RPMI7951 (cell line): ENCODE results near the gene SMCR8. TPM values are rescaled to one million over a fixed set of nuclear protein-coding genes. Genes with fewer than 3 reads are reported as not detected.
"Not testable (repeated sequence)": the region's sequence is repeated elsewhere in the genome, so short reads cannot be mapped to it uniquely, and the experiment has no call there.

Experiments used
- DNase-seq: peaks from one replicate; pipeline ENCODE4 v3.0.0-alpha.2; 2012; ENCODE audit warnings: low read depth
- total RNA-seq: library from RNA; depleted of rRNA; stranded (reverse); fragments of >200 nt; shearing (Covaris generic); gene quantifications from 2 replicates; pipeline ENCODE4 v1.2.3, GENCODE V29; 2014

SMCR8 gene
- total RNA-seq, 1 experiment from 2014 or later: 5.6 TPM

DNA sequence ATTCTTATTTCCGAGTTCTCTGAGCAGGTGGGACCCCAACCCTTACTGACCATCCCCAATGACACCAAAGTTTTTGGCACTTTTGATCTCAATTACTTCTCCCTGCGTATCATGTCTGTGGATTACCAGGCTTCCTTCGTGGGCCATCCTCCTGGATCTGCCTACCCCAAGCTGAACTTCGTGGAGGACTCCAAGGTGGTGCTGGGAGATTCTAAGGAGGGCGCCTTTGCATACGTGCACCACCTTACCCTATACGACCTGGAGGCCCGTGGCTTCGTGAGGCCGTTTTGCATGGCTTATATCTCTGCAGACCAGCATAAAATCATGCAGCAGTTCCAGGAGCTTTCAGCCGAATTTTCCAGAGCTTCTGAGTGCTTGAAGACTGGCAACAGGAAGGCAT is 868 bp downstream of the SMCR8 start:
- DNase-seq: no peak

DNA sequence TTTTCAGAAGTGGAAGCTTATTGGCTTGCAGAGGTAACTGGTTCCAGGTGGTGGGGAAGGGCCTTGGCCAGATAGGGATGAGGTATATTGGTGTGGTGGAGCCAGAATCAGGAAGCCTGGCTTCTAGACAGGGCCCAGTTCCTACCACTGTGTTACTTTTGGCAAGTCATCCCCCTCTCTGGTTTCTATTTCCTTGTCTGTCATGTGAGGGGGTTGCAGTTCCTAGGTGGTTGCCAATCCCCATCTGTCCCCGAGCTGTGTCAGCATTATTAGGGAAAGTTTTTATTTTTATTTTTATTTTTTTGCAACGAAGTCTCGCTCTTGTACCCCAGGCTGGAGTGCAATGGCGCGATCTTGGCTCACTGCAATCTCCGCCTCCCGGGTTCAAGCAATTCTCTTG is 3.0 kb downstream of the SMCR8 start:
- no peak for DNase-seq

DNA sequence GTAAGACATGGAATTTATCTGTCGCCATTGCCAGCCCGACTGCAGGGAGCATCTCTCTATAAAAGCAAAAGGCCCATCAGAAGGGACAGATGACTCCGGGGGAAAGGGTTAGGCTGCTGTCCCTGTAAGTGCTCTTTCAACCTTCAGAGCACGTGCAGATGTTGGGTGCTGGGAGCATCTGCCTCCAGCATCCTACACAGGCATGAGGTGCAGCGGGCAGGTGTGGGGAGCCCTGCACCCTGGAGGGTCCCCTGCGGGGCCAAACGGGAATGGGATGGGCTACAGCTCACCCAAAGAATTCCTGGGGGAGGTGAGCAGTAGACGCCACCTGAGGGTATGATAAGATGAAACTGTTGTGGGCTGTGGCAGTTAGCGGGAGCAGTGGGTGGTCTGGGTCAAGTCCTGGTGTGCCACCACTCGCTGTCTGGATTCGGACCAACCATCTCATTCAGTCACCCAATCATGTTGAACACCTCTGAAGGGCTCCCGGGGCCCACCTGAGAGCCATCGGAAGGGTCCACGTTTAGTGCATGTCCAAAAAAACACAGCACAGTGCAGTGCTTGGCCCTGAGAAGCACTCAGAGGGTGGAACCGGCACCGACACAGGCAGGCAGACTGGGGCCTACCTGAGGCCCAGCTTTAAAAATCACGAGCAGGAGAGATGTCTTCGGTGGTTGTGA is 3.8 kb downstream of the SMCR8 start:
- no peak for DNase-seq

DNA sequence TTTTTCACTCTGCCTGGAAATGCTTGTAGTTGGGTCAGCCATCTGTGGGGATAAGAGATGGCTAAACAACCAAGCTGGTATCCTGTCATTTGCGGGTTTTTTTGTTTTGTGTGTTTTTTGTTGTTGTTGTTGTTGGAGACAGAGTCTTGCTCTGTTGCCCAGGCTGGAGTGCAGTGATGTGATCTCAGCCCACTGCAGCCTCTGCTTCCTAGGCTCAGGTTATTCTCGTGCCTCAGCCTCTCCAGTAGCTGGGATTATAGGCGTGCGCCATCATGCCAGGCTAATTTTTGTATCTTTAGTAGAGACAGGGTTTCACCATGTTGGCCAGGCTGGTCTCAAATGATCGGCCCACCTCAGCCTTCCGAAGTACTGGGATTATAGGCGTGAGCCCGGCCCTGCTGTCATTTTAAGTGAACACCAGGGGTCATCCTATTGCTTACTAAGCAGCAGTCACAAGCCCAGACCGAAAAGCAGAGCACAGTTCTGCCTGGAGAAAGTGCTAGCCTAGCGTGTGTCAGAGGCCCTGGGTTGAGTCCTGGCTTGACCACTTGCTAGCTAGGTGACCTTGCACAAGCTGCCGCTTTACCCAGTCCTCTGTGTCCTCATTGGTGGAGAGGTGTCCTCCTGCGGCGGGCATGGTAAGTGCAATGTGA is 4.6 kb downstream of the SMCR8 start:
- peak; percentile 47 for DNase-seq

DNA sequence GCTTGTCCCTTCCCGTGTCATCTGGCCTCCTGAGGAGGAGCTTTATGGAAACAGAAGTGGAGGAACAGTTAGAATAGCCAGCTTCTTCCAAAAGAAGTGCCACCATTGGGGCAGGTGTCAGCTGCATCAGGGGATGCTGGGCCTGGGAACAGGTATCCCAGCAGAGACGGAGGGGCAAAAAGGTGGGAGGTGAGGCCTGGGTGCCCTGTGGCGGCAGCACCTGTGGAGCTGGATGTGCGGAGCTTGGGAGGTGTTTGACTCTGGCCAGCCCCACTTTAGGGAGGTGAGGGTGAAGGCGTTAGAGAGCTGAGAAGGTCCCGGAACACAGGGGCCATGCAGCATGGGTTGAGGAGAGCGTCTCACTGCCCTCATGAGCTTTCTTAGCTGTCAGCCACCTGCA is 5.2 kb downstream of the SMCR8 start:
- DNase-seq: no peak

DNA sequence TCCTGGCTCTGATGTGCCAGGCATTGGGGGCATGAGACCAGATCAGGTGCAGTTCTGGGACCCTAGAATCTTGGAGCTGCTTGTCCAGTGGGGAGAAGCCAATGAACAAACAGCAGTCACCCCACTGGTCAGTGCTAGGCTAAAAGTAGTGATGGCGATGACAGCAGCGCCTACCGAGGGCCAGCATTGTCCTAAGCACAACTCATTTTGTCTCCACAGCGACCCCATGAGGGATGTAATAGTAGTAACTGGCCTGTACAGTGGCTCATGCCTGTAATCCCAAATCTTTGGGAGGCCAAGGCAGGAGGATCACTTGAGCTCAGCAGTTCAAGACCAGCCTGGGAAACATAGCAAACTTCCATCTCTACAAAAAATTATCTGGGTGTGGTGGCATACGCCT is 6.2 kb downstream of the SMCR8 start:
- no peak for DNase-seq

DNA sequence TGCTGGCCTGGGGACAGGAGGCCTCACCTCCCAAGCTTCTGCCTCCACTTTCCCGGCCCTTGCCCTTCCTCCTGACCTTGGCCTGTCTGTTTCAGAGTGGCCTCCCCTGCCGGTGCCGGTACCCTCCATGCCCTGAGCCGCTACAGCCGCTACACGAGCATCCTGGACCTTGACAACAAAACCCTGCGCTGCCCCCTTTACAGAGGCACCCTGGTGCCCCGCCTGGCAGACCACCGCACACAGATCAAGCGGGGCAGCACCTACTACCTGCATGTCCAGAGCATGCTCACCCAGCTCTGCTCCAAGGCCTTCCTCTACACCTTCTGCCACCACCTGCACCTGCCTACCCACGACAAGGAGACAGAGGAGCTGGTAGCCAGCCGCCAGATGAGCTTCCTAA is 7.4 kb downstream of the SMCR8 start:
- no peak for DNase-seq

DNA sequence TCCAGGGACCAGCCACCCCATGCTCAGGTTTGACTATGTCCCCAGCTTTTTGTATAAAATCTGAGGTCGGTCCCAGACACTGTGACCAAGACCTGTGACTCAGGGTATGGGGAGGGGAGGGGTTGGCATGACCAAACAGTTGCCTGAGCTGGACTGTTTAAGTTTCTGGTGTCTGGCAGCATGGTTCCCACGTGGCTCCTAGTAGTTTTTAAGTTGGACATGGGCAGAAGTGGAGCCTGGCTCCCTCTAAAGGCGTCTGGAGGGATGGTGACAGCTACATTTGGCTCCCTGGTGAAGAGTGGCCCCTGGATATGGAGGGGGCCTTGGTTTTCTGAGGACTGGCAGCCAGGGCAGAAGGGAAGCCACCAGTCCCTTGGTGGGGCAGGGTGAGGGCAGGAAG is 7.9 kb downstream of the SMCR8 start:
- DNase-seq: no peak

DNA sequence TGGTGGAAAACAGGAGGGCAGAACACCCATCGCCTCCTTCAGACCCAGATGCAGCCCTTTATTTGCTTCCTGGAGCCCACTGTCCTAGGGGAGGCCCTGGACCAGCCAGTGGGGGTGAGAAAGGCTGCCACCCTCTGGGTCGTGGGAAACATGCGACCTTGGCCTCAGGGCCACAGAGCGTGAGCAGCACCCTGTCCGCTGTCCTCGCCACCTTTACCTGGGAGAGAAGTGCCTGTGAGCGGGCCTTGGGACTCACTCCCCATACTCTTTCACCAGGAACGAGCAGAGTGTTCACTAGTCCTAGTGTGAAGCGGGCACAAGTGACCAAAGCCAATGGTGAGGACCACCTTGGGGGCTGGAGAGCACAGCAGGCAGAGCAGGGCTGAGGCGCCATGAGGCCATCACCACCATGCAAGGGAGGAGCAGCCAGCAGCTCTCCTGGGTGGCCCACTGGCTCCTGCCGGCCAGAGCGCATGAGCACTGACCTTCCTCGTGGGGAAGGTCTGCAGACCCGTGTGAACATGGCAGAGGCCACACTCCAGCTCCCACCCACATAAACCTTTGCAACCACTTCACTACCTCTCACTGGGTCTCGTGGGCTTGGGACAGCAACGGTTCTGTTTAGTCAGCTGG is 8.5 kb downstream of the SMCR8 start:
- DNase-seq: no peak

DNA sequence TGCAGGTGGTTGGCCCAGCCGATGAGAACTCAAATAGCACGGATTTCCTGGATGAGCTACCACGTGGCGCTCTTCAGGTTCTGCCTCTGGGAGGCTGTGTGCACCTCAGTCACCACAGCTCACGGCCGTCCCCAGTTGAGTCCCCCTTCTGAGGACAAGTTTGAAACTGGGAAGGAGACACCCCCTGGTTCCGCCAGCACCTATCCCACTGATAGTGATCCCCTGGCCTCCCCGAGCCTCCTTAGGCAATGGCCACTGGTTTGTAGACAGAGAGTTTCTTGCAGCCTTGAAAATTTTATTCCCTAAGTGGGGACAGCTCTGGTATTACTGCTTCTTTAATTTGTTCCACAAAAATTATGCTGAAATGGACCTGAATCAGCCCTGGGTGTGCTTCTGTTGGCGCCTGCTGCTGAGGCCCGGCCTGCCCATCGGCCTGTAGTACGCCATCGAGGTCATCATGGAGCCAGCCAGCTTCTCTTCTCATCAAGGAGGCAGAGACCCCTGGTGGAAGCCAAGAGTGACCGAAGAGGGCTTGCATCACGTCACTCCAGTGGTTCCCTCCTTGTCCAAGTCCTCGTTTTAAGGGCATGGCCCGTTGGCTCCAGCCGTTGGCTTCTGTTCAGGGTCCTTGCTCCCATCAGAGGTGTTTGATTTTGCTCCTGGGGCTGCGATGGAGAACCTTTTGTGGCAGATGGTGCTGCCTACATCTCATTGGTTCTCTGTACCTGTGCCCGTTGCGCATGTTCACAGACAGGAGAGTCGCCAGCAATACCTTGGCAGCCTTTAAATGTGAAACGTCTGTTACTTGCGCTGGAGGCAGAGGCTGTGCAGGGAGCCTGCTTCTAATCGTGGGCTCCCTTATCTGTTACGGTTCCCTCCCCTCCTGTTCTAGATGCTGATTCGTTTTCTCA is 9.3 kb downstream of the SMCR8 start:
- no peak for DNase-seq

DNA sequence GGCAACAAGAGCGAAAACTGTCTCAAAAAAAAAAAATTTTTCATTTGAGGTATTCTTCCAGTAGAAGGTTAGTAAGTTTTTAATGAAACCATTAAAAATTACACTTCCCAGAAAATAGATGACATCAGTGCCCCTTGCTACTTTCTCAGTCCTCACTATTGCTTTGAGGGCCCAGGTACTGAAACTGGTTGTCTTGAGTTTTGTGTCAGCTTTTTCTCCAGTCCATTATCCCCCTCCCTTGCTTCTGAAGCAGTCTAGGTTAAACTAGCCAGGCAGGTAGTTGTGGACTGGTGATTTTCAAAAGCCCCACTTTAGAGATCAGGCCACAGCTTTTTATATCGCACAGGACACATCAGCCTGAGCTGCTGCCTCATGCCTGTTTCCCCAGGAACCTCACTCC is 10.9 kb downstream of the SMCR8 start:
- DNase-seq: no peak

DNA sequence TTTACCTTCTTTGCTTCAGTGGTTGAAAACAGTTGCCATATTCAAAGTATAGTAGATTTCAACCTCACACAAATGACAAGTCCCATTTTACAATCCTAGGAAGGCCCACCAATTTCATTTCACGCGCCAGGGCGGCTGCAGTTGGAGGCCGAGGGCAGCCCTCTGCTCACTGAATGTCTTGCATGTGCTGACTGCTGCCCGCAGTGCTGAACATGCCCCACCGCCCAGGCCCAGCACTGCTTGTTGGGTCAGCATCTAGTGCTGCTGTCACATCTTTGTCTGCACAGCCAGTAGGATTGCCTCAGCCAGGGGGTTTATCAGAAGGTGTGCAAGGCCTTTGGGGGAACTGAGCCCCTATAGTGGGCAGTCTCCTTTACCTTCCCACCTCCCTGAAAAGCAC is 11.5 kb downstream of the SMCR8 start:
- no peak for DNase-seq

DNA sequence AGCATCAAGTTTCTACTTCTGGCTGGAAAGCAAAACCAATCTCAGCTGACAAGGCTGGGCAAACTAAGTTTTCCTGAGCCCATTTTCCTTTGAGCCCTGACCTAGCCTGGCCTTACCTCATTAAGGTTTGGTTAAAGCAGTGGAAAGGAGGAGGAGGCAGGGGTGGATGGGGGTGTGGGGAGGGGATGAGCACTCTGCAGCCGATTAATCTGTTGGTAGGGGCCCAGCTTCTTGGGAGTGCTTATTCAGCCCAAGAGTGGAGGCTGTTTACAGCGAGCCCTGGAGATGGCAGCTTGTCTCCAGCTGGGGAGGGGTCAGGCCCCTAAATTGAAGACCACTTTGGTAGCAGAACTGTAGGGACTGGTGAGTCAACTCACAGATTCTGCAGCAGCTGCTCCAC is 12.0 kb downstream of the SMCR8 start:
- no peak for DNase-seq

DNA sequence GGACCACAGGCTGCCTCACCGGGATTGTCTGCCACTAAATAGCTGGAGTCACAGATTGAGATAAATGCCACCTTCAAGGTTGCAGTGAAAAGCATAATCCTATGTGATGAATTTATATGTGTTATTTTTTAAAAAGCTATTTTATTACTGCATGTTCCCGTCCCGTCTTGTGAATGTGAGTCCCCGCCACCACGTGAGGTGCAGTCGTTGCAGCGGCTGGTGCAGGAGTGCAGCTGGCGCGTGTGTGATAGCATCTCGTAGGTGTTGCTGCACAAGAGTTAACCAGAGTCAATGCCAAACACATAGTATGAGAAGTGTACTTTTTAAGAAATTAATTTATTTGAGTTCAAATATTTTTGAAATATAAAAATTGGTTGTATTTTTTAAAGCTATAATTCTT is 12.5 kb downstream of the SMCR8 start:
- no peak for DNase-seq

DNA sequence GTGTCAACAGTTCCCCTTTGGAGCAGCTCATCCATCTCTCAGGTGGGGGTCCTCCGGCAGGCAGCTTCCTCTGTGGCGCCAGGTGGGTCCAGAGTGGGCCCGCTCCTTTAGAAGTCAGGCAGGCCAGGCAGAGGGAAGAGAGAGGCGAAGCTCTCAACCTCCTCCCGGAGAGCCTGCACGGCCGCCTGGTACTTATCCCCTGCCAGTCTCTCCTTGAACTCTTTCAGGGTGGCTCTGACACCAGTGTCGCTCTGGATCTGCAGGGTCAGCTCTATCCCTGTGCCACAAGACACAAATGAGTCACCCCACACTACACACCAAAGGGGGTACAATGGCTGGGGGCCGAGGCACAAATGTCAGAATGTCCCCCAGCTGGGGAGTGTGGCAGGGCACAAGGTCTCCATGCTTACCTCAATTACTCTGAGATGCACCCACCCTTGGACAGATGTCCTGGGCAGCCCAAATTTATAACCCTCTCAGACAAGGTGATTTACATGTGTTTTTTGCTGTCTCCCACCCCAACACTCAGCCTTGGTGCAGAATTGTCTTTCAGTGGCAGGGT is 13.6 kb downstream of the SMCR8 start:
- DNase-seq: no peak

DNA sequence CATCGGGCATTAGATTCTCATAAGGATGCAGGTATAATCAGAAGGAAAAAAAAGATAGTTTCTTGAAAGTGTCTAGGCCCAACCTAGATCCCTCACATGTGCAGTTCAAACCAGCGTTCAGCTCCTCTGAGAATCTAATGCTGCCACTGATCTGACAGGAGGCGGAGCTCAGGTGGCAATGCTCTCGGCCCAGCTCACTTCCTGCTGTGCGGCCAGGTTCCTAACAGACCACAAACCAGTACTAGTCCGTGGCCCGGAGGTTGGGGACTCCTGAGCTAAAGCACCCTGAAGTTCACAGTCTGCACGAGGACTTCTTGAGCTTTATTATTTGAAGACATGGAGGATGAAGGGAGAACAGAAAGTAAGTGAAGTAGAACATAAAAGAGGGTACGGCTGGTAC is 16.8 kb downstream of the SMCR8 start:
- DNase-seq: no peak

DNA sequence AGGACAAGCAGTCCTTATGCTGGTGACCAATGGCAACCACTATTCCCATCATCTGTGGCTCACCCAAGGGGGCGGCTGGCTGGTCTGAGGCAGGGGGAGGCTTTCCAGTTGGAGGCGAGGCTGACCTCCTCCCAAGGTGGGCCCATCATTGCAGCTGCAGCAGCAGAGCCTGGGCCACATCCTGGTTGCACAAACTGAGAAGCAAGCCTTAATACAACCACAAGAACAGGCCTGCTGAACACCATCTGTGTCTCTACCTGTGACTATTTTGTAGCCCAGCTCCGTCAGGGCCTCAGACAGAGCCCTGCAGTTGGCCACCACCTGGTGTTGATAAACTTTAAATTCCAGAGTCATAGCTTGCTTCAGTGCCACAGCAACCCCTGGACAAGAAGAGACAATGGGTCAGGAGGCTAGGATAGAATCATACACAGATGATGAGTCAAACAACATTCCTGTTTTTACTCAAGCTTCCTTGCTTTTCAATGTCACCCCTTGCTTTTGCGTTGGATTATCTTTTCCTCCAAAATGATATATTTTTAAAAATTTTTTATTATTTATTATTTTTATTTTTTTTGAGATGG is 17.9 kb downstream of the SMCR8 start:
- DNase-seq: no peak

DNA sequence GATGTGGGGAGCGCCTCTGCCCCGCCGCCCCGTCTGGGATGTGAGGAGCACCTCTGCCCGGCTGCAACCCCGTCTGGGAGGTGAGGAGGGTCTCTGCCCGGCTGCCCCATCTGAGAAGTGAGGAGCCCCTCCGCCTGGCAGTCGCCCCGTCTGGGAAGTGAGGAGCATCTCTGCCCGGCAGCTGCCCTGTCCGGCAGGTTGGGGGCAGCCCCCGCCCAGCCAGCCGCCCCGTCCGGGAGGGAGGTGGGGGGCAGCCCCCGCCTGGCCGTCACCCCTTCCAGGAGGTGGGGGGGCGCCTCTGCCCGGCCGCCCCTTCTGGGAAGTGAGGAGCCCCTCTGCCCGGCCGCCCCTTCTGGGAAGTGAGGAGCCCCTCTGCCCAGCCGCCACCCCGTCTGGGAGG is 23.1 kb downstream of the SMCR8 start:
- DNase-seq: not testable (repeated sequence)

DNA sequence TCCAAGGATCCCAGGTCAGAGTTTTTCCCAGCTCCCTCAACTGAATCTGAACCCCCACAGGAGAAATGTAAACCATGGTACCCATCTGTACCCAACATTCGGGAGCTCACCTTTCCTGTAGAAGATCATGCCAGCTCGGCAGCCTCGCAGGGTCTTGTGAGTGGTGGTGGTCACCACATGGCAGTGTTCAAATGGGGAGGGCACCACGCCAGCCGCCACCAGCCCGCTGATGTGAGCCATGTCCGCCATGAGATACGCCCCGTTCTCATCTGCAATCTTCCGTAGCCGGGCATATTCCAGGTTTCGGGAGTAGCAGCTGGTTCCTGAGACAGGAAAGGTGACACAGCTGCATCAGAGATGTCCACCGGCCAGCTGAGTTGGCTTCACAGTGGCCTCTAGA is 24.8 kb downstream of the SMCR8 start:
- no peak for DNase-seq

DNA sequence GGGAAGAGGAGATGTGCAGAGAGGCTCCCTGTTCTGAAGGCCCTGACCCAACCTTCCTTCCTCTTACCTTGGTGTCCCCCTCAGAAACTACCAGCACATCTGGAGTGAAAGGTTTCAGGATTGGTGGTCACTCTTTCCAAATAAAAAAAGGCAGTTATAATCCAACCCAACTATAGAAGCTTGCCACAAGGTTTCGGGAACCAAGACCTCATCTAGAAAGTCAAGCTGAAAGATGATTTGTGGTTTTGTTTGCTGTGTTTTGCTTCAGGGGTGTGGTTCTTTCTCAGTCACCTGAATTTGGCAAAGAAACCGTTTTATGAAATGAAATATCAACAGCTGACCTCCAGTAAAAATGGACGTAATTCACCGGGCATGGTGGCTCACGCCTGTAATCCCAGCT is 28.9 kb downstream of the SMCR8 start:
- DNase-seq: no peak

DNA sequence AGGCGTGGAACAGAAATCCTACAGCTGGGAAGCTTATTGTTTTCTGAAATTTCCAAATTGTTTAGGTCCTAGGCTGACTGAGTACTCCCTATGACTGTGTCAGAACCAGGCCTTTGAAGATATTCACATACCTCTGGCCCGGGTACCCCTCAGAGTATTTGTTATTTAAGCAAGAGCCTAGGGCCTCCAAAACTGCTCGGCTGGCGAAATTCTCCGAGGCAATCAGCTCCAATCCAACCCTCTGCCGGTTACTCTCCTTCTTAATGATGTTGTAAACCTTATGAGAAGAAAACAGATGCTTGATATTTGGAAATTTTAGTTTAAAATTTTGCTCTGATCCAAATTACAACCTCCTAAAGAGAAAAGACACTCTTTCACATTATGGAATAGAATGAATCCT is 38.4 kb downstream of the SMCR8 start:
- no peak for DNase-seq

DNA sequence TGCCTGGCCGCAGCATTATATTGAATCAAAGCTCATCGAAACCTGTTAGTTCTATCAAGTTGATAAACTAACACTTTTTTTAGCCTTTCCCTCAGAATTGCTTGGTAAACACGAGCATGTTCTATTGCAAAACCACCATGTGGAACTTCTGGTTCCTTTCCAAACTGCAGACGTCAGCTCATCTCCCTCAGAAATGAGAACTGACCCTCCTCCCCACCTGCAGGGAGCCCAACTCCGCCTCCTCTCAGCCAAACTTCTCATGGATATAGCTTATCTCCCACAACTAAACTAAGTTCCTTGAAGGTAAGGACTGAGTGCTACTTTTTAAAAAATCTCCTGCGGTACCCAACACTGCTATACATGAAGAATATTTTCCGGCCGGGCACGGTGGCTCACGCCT is 41.5 kb downstream of the SMCR8 start:
- DNase-seq: no peak
